AG04449 (cell line): Measurements from ENCODE around the gene SRGAP1.
A peak's percentile ranks its signal among the peaks of the same experiment; 100 is the strongest.
"Not testable (repeated sequence)": the region's sequence is repeated elsewhere in the genome, so short reads cannot be mapped to it uniquely, and the experiment has no call there.

Source experiments
- CTCF ChIA-PET: fragments of 350-600 bp; formaldehyde crosslinking; extraction: SDS; loops from one replicate; lab custom pipeline; 2021; ENCODE audit warnings: antibody characterized with exemption; lab: Yijun Ruan, JAX
- POLR2A ChIA-PET: fragments of 400-600, 350-600 bp; formaldehyde crosslinking; extraction: SDS; loops from one replicate; lab custom pipeline; 2020; ENCODE audit warnings: antibody characterized with exemption, inconsistent platforms; lab: Yijun Ruan, JAX
- DNase-seq: peaks from one replicate; pipeline ENCODE4 v3.0.0-alpha.2; 2010; ENCODE audit warnings: low read depth, low spot score
- H3K4me3 ChIP-seq: 2 replicates; pipeline ENCODE4 v1.5.1; 2011; ENCODE audit warnings: low read depth, mild to moderate bottlenecking, control low read depth, low read length
- TF ChIP-seq, protein P1 (sequence below): IDR thresholded peaks from one replicate; pipeline ENCODE4 v1.5.1; 2011; ENCODE audit warnings: mild to moderate bottlenecking, moderate library complexity, low read length, control low read depth, inconsistent platforms; ENCODE audit not compliant: insufficient read depth; ENCODE audit errors: missing control alignments

SRGAP1 gene

GRCh38 chr12:64070454-64070853 is 226.0 kb downstream of the SRGAP1 start:
- ChIA-PET CTCF (interaction anchor here (0.8 kb wide), 1 partner anchor 13 kb away, joined by 3 read pairs; no protein-coding TSS in a partner anchor), POLR2A (no interaction called here)
- no peak for DNase-seq
- TF ChIP-seq, protein P1, sequence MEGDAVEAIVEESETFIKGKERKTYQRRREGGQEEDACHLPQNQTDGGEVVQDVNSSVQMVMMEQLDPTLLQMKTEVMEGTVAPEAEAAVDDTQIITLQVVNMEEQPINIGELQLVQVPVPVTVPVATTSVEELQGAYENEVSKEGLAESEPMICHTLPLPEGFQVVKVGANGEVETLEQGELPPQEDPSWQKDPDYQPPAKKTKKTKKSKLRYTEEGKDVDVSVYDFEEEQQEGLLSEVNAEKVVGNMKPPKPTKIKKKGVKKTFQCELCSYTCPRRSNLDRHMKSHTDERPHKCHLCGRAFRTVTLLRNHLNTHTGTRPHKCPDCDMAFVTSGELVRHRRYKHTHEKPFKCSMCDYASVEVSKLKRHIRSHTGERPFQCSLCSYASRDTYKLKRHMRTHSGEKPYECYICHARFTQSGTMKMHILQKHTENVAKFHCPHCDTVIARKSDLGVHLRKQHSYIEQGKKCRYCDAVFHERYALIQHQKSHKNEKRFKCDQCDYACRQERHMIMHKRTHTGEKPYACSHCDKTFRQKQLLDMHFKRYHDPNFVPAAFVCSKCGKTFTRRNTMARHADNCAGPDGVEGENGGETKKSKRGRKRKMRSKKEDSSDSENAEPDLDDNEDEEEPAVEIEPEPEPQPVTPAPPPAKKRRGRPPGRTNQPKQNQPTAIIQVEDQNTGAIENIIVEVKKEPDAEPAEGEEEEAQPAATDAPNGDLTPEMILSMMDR, result no peak
- H3K4me3 ChIP-seq, result no peak overlapping the region

DNA sequence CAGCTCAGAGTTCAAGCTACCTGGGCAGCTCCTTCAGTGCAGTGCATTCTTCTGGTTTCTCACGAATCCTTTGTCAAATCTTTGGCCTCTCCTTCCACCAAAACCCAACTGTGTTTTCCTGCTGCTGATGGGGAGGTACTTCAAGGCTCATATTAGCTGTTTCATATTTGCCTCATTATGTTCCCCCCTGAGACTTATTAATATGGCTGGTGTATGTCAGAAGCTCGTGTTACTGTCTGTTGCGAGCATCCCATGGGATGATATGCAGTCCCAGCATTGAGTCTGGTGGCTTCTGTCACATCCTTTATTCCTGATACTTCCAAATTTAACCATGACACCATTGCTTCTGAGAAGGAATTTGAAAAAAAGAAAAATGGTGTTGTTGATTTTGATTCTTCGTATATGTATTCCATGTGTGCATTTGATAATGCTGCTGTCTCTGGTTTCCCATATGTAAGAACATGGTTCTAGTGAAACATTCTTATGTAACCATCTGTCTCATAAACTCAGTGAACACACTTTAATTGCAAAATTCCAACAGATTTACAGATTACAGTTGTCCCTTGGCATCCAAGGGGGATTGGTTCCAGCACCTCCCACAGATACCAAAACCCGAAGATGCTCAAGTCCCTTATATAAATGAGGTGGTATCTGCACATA is 228.5 kb downstream of the SRGAP1 start:
- H3K4me3 ChIP-seq, result no peak overlapping the region
- no peak for DNase-seq

DNA sequence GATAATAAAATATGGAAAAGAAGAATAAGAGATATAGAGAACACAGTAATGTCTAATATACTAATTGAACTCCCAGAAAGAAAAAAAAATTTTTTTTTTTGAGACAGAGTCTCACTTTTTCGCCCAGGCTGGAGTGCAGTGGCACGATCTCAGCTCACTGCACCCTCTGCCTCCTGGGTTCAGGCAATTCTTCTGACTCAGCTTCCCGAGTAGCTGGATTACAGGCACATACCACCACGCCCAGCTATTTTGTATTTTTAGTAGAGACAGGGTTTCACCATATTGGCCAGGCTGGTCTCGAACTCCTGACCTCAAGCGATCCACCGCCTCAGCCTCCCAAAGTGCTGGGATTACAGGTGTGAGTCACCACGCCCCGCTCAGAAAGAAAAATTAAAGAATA is 232.1 kb downstream of the SRGAP1 start:
- H3K4me3 ChIP-seq, POLR2A ChIA-PET: not testable (repeated sequence)
- CTCF ChIA-PET, result interaction anchor here (1.0 to 4.8 kb wide), 5 partner anchors 9 to 232 kb away, joined by 3 to 21 read pairs (median 4); partner anchors contain the start of gene SRGAP1

More for the DNA sequence above, 228.5 kb downstream of the SRGAP1 start:
- CTCF ChIA-PET, result interaction anchor here (1.6 kb wide), 1 partner anchor 229 kb away, joined by 4 read pairs; the partner anchor contains the start of gene SRGAP1
- POLR2A ChIA-PET, result no interaction called here
- TF ChIP-seq, protein P1, result no peak

DNA sequence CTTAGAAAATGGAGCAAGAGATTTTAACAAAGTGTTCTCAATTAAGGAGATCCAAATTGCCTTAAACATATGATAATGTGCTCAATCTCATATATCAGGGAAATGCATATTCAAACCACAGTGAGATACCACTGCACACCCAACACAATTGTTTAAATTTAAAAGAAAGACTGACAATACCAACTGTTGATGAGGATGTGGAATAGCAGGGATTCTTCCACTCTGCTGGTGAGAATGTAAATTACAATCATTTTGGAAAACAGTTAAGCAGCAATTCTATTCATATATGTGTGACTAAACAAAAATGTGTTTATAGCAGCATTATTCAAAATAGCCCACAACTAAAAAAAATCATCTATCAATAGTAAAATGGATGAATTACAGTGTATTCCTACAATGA is 233.4 kb downstream of the SRGAP1 start:
- DNase-seq, result no peak
- TF ChIP-seq, protein P1, result peak; percentile 28
- CTCF ChIA-PET, result interaction anchor here (1.2 to 4.8 kb wide), 4 partner anchors 8 to 234 kb away, joined by 3 to 21 read pairs (median 8); partner anchors contain the start of gene SRGAP1
- no peak overlapping the region for H3K4me3 ChIP-seq
- POLR2A ChIA-PET, result no interaction called here

More for the DNA sequence above, 232.1 kb downstream of the SRGAP1 start:
- not testable (repeated sequence) for DNase-seq

GRCh38 chr12:64080319-64081007 is 236.0 kb downstream of the SRGAP1 start:
- CTCF ChIA-PET, result interaction anchor here (4.8 kb wide), 1 partner anchor 13 kb away, joined by 21 read pairs; no protein-coding TSS in a partner anchor
- no peak for DNase-seq
- H3K4me3 ChIP-seq, result no peak overlapping the region
- TF ChIP-seq, protein P1, result no peak
- POLR2A ChIA-PET, result interaction anchor here (0.6 kb wide), 1 partner anchor 237 kb away, joined by 5 read pairs; no protein-coding TSS in a partner anchor

GRCh38 chr12:64081008-64081404 is 236.5 kb downstream of the SRGAP1 start:
- DNase-seq, result no peak
- ChIA-PET CTCF (no interaction called here), POLR2A (no interaction called here)
- no peak overlapping the region for H3K4me3 ChIP-seq
- TF ChIP-seq, protein P1, result no peak
